CD4-positive, alpha-beta T cell treated with Interleukin-17A for 1 hour (primary cell): Measurements from ENCODE around the gene C12orf76.

ENCODE experiments used
- DNase-seq: peaks from one replicate; pipeline ENCODE4 v3.0.0-alpha.2; 2020

C12orf76 gene

GRCh38 chr12:109994401-109995175 lies 53.7 kb downstream of the C12orf76 start:
- DNase-seq, result peak; percentile 51

- no peak for DNase-seq
Measured at GRCh38 chr12:109993091-109993490, 55.2 kb downstream of the C12orf76 start.

DNA sequence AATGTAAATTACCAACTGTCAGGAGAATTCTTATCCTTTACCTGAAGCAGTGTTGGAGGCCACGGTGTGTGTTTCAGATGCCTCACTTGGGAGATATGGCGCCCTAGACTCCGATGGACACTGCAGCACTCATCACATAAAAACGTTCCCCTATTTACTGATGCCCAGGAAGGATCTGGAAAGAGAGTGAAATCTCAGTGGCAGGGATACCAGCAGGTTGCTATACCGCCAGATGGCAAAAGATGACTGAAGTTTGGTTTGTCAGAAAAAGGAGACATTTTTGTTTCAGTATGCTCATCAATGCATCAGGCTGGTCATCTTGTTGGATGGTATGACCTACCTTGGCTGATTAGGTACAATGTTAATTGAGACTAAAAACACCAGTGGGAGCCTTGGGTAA lies 56.7 kb downstream of the C12orf76 start:
- DNase-seq, result no peak
